ENCODE data around the gene TRAIP.

- TF ChIP-seq POLR2A (IDR thresholded peaks at IDR 0.05; ENCODE audit: low read depth) = no peak
- TF ChIP-seq CTCF (IDR thresholded peaks at IDR 0.05) = peak in 1 of 3 experiments; percentile 16
- no peak for TF ChIP-seq POLR2AphosphoS5 (IDR thresholded peaks at IDR 0.05)
- TF ChIP-seq EP300 (IDR thresholded peaks at IDR 0.05) = no peak
Measured at GRCh38 chr3:49899815-49900214, 43.5 kb upstream of the TRAIP start.
